Activated T-cell treated with anti-CD3 and anti-CD28 coated beads, Interleukin-2, amount 50 U/mL, for 48 hours (primary cell): ENCODE results near the gene NUBP2.

Source experiments
- DNase-seq, 2 experiments: peaks; one replicate each; pipeline ENCODE4 v3.0.0-alpha.2; 2020

NUBP2 gene

GRCh38 chr16:1760911-1761310 lies 21.8 kb upstream of the NUBP2 start:
- no peak for DNase-seq

DNA sequence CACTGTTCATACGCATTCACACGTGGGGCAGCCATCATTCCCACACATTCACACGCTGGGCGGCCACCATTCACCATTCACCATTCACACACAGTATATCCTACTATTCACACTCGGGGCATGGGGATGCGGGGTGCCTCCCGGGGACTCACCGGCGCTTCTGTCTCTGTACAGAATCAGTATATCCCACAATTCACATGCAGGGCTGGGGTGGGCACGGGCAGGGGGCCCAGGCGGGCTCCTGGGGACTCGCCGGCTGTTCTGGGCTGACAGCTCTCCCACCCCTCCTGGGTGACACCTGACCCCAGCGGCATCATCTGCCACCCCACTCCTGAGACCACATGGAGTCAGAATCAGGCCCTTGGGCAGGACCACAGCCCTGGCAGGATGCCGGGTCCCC lies 21.0 kb upstream of the NUBP2 start:
- no peak for DNase-seq

GRCh38 chr16:1762196-1762878 lies 20.4 kb upstream of the NUBP2 start:
- DNase-seq, result no peak

DNA sequence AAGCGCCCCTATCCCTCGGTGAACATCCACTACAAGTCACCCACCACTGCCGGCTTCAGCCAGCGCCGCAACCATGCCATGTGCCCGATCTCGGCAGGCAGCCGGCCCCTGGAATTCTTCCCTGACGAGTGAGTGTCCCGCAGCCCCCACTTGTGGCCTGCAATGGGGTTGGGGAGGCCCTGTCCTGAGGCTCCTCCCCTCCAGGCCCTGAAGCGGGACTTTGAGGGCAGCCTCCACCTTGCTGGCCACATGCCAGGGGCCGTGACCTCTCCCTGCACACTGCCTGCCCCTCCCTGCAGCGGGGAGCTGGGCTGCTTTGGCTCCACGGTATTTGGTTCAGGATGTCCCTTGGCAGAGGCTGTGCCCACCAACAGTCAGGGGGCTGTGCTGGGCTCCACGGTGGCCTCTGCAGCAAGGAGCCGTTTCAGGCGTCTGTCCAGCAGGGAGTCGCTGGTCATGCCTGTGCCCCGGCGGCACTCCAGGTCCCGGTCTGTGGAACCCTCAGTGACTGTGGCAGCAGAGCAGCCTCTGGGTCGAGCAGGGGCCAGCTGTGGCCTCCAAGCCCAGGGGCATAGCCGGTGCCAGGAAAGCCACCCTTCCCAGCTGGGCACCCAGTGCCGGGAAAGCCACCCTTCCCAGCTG lies 19.8 kb upstream of the NUBP2 start:
- no peak for DNase-seq

DNA sequence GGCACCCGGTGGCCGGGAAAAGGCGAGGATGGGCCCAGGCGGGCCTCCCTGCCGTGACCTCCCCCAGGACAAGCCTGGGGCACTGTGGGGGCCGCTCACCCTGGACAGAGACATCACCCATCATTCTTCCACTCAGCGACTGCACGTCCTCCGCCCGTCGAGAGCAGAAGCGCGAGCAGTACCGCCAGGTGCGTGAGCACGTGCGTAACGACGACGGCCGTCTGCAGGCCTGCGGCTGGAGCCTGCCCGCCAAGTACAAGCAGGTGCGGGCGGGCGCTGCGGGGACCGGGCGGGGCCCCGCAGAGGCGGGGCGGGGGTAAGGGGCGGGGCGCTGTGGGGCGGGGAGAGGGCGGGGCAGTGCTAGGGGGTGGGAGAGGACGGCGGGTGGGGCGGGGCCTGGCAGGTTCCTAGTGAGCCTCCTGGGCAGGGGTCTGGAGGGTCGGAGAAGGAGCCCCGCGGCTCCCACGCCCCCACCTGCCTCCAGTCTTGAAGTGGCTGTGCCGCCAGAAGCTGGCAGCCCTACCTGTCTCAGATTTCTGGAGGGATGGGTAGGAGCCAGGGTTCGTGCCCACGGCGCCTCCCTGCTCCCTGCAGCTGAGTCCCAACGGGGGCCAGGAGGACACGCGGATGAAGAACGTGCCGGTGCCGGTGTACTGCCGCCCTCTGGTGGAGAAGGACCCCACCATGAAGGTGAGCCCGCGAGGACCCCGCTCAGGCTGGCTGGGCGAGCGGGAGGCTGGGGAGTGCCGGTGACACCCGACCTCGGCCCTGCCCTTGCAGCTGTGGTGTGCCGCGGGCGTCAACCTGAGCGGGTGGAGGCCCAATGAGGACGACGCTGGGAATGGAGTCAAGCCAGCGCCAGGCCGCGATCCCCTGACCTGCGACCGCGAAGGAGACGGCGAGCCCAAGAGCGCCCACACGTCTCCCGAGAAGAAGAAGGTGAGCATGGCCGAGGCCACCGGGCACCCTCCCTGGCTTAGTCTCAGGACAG lies 18.9 kb upstream of the NUBP2 start:
- peak in 1 of 2 experiments; percentile 29 for DNase-seq

GRCh38 chr16:1764971-1765370 lies 17.8 kb upstream of the NUBP2 start:
- no peak for DNase-seq

GRCh38 chr16:1765826-1766225 lies 16.9 kb upstream of the NUBP2 start:
- no peak for DNase-seq

DNA sequence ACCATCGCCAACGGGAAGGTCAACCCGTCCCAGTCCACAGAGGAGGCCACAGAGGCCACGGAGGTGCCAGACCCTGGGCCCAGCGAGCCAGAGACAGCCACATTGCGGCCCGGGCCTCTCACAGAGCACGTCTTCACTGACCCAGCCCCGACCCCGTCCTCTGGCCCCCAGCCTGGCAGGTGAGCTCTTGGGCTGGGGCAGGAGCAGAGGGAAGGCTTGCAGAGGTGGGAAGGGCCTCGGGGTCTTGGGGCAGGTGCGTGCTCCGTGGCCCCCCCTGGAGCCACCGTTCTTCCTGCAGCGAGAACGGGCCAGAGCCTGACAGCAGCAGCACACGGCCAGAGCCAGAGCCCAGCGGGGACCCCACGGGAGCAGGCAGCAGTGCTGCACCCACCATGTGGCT lies 16.5 kb upstream of the NUBP2 start:
- no peak for DNase-seq

DNA sequence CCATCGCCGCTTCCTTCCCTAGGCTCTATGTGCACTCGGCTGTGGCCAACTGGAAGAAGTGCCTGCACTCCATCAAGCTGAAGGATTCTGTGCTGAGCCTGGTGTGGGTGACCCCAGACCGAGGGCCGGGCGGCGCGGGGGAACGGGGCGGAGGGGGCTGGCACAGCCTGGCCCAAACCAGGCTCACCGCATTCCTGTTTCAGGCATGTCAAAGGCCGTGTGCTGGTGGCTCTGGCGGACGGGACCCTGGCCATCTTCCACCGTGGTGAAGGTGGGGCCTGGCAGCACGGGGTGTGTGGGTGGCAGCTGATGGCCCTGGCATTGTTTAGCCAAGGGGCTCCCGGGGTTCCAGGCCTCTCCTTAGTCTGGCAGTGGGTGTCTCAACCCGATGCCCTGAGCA lies 16.1 kb upstream of the NUBP2 start:
- DNase-seq, result no peak

DNA sequence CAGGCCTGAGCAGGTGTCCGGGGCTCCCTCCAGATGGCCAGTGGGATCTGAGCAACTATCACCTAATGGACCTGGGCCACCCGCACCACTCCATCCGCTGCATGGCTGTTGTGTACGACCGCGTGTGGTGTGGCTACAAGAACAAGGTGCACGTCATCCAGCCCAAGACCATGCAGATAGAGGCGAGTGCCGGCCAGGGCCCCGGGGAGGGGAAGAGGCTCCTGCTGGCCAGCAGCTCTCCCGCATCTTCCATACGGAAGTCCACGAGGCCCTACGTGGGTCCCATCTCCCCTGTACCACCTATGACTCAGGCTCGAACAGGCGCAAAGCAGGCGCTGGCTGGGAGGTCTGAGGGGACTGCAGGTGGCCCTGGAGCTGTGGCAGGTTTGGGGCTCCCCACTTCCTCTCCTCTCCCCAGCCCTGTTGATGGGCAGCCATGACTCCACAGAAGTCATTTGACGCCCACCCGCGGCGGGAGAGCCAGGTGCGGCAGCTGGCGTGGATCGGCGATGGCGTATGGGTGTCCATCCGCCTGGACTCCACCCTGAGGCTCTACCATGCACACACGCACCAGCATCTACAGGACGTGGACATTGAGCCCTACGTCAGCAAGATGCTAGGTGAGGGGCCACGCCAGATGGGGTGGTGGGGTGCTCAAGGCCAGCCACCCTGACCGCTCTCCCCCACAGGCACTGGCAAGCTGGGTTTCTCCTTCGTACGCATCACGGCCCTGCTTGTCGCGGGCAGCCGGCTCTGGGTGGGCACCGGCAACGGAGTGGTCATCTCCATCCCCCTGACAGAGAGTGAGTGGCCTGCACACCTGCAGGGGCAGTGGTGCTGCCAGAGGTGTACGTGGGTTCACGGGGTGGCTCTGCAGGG lies 15.4 kb upstream of the NUBP2 start:
- DNase-seq, result no peak

DNA sequence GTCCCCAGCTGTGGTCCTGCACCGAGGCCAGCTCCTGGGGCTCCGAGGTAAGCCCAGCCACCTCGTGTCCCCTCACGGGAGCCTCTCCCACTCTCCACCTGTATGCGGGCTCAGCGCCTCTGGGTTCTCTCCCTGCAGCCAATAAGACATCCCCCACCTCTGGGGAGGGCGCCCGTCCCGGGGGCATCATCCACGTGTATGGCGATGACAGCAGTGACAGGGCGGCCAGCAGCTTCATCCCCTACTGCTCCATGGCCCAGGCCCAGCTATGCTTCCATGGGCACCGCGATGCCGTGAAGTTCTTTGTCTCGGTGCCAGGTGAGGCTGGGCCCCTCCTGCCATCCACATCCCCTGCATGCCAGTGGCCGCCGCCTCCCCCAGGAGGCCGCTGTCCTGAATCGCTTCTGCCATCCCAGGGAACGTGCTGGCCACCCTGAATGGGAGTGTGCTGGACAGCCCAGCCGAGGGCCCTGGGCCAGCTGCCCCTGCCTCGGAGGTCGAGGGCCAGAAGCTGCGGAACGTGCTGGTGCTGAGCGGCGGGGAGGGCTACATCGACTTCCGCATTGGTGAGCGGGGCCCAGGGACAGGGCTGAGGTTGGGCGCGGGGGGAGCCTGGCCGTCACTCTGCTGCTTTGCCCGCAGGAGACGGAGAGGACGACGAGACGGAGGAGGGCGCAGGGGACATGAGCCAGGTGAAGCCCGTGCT lies 14.5 kb upstream of the NUBP2 start:
- DNase-seq, result no peak

- DNase-seq, result no peak
Measured at GRCh38 chr16:1768767-1769401, 13.9 kb upstream of the NUBP2 start.

DNA sequence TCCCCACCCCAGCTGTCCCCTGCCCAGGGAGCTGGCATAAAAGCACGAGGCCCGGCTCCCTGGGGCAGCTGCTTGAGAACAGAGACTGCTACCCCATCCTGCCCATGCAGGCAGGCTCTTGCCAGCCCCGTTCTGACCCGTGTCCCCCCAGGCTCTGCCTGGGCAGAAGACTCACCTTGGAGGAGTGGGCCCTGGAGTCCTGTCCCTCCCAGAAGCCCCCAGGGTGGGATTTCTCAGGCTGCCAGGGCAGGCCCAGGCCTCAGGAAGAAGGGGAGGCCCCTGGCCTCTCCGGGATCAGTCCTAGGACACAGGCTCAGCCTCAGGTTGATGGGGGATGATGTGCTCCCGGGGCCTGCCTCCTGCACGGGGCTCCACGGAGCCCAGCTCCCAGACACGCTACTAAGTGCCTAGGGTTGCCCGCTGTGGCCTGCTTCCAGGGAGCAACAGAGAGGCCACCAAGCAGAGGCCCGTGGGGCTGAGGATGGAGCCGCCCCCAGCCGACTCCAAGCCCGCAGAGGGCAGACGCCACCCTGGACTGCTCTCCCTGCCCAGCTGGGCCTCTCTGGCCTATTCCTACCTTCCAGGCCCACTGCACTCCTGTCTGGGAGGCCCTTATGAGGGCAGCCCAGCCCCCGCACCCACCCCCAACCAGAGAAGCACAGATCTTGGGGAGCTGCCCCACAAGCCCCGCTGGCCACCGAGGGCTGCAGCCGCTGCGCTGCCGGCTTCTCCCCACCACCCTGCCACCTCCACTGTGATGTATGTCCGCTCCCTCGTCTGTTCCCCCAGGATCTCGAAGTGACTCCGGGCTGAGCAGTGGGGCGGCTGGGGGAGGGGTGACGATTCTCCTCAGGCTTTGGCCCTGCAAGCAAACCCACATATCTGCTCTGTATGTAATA lies 13.1 kb upstream of the NUBP2 start:
- DNase-seq, result no peak

DNA sequence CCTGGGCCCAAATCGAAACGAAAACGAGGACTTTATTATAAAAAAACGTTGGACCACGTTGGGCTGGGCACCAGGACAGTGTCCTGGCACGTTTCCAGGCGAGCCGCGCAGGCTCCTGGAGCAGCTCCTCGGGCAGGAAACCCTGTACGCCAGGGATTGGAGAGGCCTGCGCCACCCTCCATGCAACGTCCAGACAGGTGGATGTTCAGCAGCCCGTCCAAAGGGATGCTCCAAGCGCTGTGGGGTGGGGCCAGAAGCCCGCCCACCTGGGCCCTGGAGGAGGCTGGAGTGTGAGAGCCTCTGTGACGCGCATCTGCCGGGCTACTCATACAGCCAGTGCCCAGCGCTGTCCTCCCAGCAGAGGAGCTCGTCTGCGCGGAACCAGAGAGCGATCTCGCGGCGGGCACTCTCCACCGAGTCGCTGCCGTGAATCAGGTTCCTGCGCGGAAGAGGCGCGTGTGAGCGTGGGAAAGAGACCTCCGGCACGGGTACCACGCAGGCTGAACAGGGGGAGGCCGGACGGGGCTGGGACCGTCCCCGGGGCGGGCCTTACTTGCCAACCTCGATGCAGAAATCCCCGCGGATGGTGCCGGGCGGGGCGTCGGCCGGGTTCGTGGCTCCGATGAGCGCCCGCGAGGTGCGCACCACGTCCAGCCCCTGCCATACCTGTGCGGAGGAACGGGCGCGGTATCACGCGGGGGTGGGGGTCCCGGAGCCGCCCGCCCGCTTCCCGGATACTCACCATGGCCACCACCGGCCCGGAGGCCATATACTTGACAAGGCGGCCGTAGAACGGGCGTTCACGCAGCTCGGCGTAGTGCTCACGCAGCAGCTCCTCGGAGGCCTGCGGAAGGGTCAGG lies 12.2 kb upstream of the NUBP2 start:
- DNase-seq, result peak; percentile 67 to 76

- DNase-seq, result peak; percentile 88 to 90
Measured at GRCh38 chr16:1771188-1771863, 11.4 kb upstream of the NUBP2 start, which contains the start of gene NME3. Gene NME3, minus strand, starts transcription at chr16:1771543. Its CDS starts 9 bp downstream, at chr16:1771534.

DNA sequence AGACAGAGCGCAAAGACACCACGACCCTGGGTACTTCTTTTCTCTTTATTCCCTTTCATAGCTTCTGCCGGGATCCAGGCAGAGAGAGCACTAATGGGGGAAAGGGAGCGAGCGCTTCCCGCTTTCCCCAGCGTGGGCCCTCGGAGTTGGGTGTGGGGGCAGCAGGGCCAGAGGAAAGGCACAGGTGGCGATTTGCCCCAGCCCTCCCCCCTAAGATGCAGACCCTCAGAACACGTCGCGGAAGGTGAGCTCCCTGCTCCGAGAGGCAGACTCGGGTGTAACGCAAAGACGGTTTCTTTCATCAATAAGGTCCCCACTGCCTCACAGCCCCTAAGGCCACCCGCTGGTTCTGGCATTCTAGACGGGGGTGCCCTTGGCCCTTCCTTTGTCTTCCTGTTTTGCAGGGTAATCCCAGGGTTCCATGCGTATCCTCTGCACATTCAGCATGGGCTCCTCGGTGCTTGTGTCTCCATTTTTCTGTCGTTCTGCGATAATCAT lies 10.8 kb upstream of the NUBP2 start:
- DNase-seq, result no peak

GRCh38 chr16:1772362-1772907 lies 10.3 kb upstream of the NUBP2 start, which contains the start of gene EME2:
Gene EME2, plus strand, starts transcription at chr16:1772810. Its CDS starts 418 bp downstream, at chr16:1773228.
- peak; percentile 76 to 78 for DNase-seq
